Glutamatergic neuron (in vitro differentiated cells): ENCODE measurements around the gene ZDHHC3. TPM values are rescaled to one million over a fixed set of nuclear protein-coding genes. Genes with fewer than 3 reads are reported as not detected.
"Not testable (repeated sequence)": the region's sequence is repeated elsewhere in the genome, so short reads cannot be mapped to it uniquely, and the experiment has no call there.

Experiments
- DNase-seq: peaks from one replicate; pipeline ENCODE4 v3.0.0; 2022
- H3K27ac Mint-ChIP-seq: one replicate; pipeline ENCODE4 v1.8.0; 2020; ENCODE audit warnings: mild to moderate bottlenecking, mixed read lengths, inconsistent platforms; ENCODE audit not compliant: unreplicated experiment
- H3K27me3 Mint-ChIP-seq: one replicate; pipeline ENCODE4 v1.8.0; 2020; ENCODE audit warnings: mild to moderate bottlenecking, moderate library complexity, mixed read lengths, inconsistent platforms; ENCODE audit not compliant: unreplicated experiment
- H3K36me3 Mint-ChIP-seq: one replicate; pipeline ENCODE4 v1.8.0; 2020; ENCODE audit warnings: mild to moderate bottlenecking, mixed read lengths, inconsistent platforms; ENCODE audit not compliant: unreplicated experiment
- H3K4me1 Mint-ChIP-seq: one replicate; pipeline ENCODE4 v1.8.0; 2020; ENCODE audit warnings: mild to moderate bottlenecking, low read depth, mixed read lengths, inconsistent platforms; ENCODE audit not compliant: unreplicated experiment
- H3K4me3 Mint-ChIP-seq: one replicate; pipeline ENCODE4 v1.8.0; 2020; ENCODE audit warnings: mild to moderate bottlenecking, mixed read lengths, inconsistent platforms; ENCODE audit not compliant: unreplicated experiment
- H3K9me3 Mint-ChIP-seq: one replicate; pipeline ENCODE4 v1.8.0; 2020; ENCODE audit warnings: mild to moderate bottlenecking, moderate library complexity, mixed read lengths, inconsistent platforms; ENCODE audit not compliant: unreplicated experiment
- CTCF ChIP-seq: fragments of 200-600 bp; sonication (generic); IDR thresholded peaks from one replicate; pipeline ENCODE4 v1.5.0; 2021; ENCODE audit not compliant: partially characterized antibody, unreplicated experiment
- total RNA-seq: library from RNA; stranded (reverse); fragmentation: NEBNext Ultra II Directional; extraction: Animal tissue kit (Norgen Biotek cat#: 25700); gene quantifications from one replicate; pipeline ENCODE4 v1.2.1, GENCODE V29; 2021; ENCODE audit not compliant: unreplicated experiment

The ZDHHC3 gene
- total RNA-seq, 1 donor from 2014 or later: 52.4 TPM

- no peak for TF ChIP-seq CTCF
- Mint-ChIP-seq H3K27ac (peak overlapping the region; percentile 35), H3K9me3 (peaks cover 3% of the 10 kb centered on the region), H3K27me3 (peaks cover 1% of the 10 kb centered on the region), H3K4me1 (peaks cover 39% of the 10 kb centered on the region), H3K36me3 (no peaks in the 10 kb centered on the region), H3K4me3 (peak overlapping the region; percentile 66)
- peak; percentile 39 for DNase-seq
These were observed 20.1 kb downstream of the ZDHHC3 start for GRCh38 chr3:44955917-44956316.

- no peak for TF ChIP-seq CTCF
- Mint-ChIP-seq H3K4me1 (peaks cover 39% of the 10 kb centered on the region), H3K36me3 (no peaks in the 10 kb centered on the region), H3K4me3 (no peak overlapping the region), H3K27me3 (peaks cover 1% of the 10 kb centered on the region), H3K27ac (no peak overlapping the region), H3K9me3 (peaks cover 3% of the 10 kb centered on the region)
- no peak for DNase-seq
These were observed 21.0 kb downstream of the ZDHHC3 start for GRCh38 chr3:44954962-44955361.

GRCh38 chr3:44954304-44954703 lies 21.7 kb downstream of the ZDHHC3 start:
- H3K27ac Mint-ChIP-seq: no peak overlapping the region
- H3K27me3 Mint-ChIP-seq: peaks cover 1% of the 10 kb centered on the region
- no peak for TF ChIP-seq CTCF
- H3K4me1 Mint-ChIP-seq: peaks cover 39% of the 10 kb centered on the region
- no peaks in the 10 kb centered on the region for H3K36me3 Mint-ChIP-seq
- no peak overlapping the region for H3K4me3 Mint-ChIP-seq
- peaks cover 3% of the 10 kb centered on the region for H3K9me3 Mint-ChIP-seq
- no peak for DNase-seq

DNA sequence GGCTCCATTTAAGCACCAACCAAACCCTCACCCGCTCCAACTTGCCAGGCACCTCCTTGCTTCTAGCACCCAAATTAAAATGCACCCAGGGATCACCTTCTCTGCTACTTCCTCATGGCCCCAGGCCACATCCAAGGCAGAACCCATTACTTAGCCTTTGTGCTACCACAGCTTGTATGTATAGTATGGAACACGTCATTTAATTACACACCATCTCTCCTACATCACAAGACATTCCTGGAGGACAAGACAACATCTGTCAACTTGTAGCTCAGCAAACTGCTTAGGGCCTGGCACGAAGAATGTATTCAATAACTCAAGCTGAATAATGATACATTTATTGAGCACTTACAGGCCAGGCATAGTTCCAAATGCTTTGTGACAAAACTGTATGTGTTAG lies 23.3 kb downstream of the ZDHHC3 start:
- Mint-ChIP-seq H3K27ac (no peak overlapping the region), H3K36me3 (no peaks in the 10 kb centered on the region), H3K4me3 (no peak overlapping the region), H3K9me3 (peaks cover 3% of the 10 kb centered on the region), H3K27me3 (peaks cover 1% of the 10 kb centered on the region), H3K4me1 (peaks cover 30% of the 10 kb centered on the region)
- no peak for TF ChIP-seq CTCF
- DNase-seq: no peak

GRCh38 chr3:44950275-44950734 lies 25.7 kb downstream of the ZDHHC3 start:
- no peak for TF ChIP-seq CTCF
- peak; percentile 52 for DNase-seq
- Mint-ChIP-seq H3K36me3 (no peaks in the 10 kb centered on the region), H3K27me3 (peaks cover 2% of the 10 kb centered on the region), H3K4me1 (peaks cover 10% of the 10 kb centered on the region), H3K4me3 (no peak overlapping the region), H3K9me3 (peaks cover 3% of the 10 kb centered on the region), H3K27ac (peak overlapping the region; percentile 30)

DNA sequence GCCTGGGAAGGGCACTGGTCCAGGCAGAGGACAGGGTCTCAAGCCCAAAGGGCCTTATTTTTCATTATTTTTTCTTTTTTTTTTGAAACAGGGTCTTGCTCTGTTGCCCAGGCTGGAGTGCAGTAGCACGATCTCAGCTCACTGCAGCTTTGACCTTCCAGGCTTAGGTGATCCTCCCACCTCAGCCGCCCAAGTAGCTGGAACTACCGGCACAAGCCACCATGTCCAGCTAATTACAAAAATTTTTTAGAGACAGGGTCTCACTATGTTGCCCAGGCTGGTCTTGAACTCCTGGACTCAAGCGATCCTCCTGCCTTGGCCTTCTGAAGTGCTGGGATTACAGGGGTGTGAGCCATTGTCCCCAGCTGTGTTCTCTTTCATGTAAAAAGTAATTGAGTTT lies 26.2 kb downstream of the ZDHHC3 start:
- not testable (repeated sequence) for H3K27me3 Mint-ChIP-seq, H3K4me1 Mint-ChIP-seq, DNase-seq, H3K36me3 Mint-ChIP-seq, H3K4me3 Mint-ChIP-seq, H3K9me3 Mint-ChIP-seq, H3K27ac Mint-ChIP-seq
